ENCODE results near the gene DLGAP1.

The DLGAP1 gene

DNA sequence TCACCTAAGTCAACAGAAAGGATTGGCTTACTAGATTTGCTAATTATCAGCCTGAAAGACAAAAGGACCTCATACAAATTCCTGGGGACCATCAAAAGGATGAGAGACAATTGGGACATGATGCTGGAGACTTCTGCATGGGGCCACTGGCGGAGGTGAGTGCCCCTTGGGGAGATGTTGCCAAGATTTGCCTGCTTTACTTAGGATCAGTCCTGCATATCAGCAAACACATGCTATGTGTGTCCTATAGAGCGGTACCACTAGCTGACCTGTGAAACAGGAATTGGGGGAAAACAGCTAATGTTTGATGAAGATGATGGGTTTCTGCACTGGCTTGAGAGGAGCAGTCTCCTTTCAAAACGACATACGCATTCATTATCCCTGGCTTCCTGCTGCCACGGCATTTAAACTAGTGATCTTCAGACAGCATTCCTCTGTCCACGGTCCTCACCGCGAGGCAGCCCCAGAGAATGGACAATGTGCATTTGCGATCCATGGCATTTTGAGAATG, 901.0 kb downstream of the DLGAP1 start:
- TF ChIP-seq CTCF (IDR thresholded peaks at IDR 0.05; ENCODE audit: low read depth, low read length) = no peak
- no peak overlapping the region for H3K27ac ChIP-seq
- H3K36me3 ChIP-seq = no peaks in the 10 kb centered on the region
- no peaks in the 10 kb centered on the region for H3K9me3 ChIP-seq (ENCODE audit: severe bottlenecking)
- no peak overlapping the region for H3K4me3 ChIP-seq (ENCODE audit: low read depth, low read length)
- DNase-seq = no peak
- H3K27me3 ChIP-seq (ENCODE audit: insufficient read depth, low read depth, severe bottlenecking) = no peaks in the 10 kb centered on the region

DNA sequence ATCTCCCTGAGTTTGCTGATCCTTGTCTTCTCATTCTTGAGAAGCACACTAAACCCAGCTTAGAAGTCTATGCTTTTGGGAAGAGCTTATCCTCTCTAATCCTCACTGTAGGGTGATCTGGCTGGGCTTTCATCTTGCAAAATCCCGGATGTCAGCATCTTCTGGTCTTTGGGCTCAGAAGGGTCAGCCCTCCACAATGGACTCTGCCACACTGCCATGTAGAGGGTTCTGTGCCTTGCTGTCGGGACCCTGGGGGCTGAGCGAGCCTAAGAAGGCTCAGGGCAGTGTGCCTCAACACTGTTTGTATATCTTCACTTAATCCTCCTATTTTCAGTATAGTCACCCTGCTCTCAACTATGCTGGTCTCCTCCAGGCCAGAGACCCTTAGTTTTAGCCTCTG, 902.8 kb downstream of the DLGAP1 start:
- peak; percentile 38 for DNase-seq
- H3K4me3 ChIP-seq (ENCODE audit: low read depth, low read length) = no peak overlapping the region
- no peak overlapping the region for H3K27ac ChIP-seq
- H3K36me3 ChIP-seq = no peaks in the 10 kb centered on the region
- no peak for TF ChIP-seq CTCF (IDR thresholded peaks at IDR 0.05; ENCODE audit: low read depth, low read length)
- H3K27me3 ChIP-seq (ENCODE audit: insufficient read depth, low read depth, severe bottlenecking) = no peaks in the 10 kb centered on the region
- H3K9me3 ChIP-seq (ENCODE audit: severe bottlenecking) = no peaks in the 10 kb centered on the region

GRCh38 chr18:3547891-3548615, 907.1 kb downstream of the DLGAP1 start:
- no peaks in the 10 kb centered on the region for H3K9me3 ChIP-seq (ENCODE audit: severe bottlenecking)
- no peak for DNase-seq
- no peaks in the 10 kb centered on the region for H3K27me3 ChIP-seq (ENCODE audit: insufficient read depth, low read depth, severe bottlenecking)
- no peak overlapping the region for H3K4me3 ChIP-seq (ENCODE audit: low read depth, low read length)
- no peaks in the 10 kb centered on the region for H3K36me3 ChIP-seq
- TF ChIP-seq CTCF (IDR thresholded peaks at IDR 0.05; ENCODE audit: low read depth, low read length) = no peak
- H3K27ac ChIP-seq = no peak overlapping the region

GRCh38 chr18:3546106-3546505, 909.0 kb downstream of the DLGAP1 start:
- no peaks in the 10 kb centered on the region for H3K9me3 ChIP-seq (ENCODE audit: severe bottlenecking)
- no peaks in the 10 kb centered on the region for H3K27me3 ChIP-seq (ENCODE audit: insufficient read depth, low read depth, severe bottlenecking)
- DNase-seq = no peak
- no peaks in the 10 kb centered on the region for H3K36me3 ChIP-seq
- TF ChIP-seq CTCF (IDR thresholded peaks at IDR 0.05; ENCODE audit: low read depth, low read length) = no peak
- no peak overlapping the region for H3K27ac ChIP-seq
- H3K4me3 ChIP-seq (ENCODE audit: low read depth, low read length) = no peak overlapping the region

- no peaks in the 10 kb centered on the region for H3K9me3 ChIP-seq (ENCODE audit: severe bottlenecking)
- no peak overlapping the region for H3K4me3 ChIP-seq (ENCODE audit: low read depth, low read length)
- no peak for TF ChIP-seq CTCF (IDR thresholded peaks at IDR 0.05; ENCODE audit: low read depth, low read length)
- no peaks in the 10 kb centered on the region for H3K36me3 ChIP-seq
- H3K27me3 ChIP-seq (ENCODE audit: insufficient read depth, low read depth, severe bottlenecking) = no peaks in the 10 kb centered on the region
- DNase-seq = no peak
- H3K27ac ChIP-seq = no peak overlapping the region
Measured at GRCh38 chr18:3544537-3544936, 910.6 kb downstream of the DLGAP1 start.

All from WERI-Rb-1 (cell line).